SK-N-SH (cell line): ENCODE data around the gene PERM1.

ENCODE experiments used
- FOSL2 ChIP-seq: IDR thresholded peaks from 2 replicates; pipeline ENCODE4 v1.4.0; 2012; ENCODE audit warnings: low read depth, mild to moderate bottlenecking, moderate library complexity, borderline replicate concordance
- RXRA ChIP-seq: IDR thresholded peaks from 2 replicates; pipeline ENCODE4 v1.4.0; 2012; ENCODE audit warnings: low read depth, mild to moderate bottlenecking, borderline replicate concordance
- TF ChIP-seq, protein P1 (sequence below): fragments of 200-600 bp; sonication (generic); IDR thresholded peaks from 2 replicates; pipeline ENCODE4 v1.6.1; 2017; ENCODE audit warnings: antibody characterized with exemption, mild to moderate bottlenecking, moderate library complexity
- TF ChIP-seq, protein P2 (sequence below): fragments of 150-350 bp; IDR thresholded peaks from 2 replicates; pipeline ENCODE4 v1.6.1; 2017; ENCODE audit warnings: antibody characterized with exemption, low read length, low read depth, borderline replicate concordance

DNA sequence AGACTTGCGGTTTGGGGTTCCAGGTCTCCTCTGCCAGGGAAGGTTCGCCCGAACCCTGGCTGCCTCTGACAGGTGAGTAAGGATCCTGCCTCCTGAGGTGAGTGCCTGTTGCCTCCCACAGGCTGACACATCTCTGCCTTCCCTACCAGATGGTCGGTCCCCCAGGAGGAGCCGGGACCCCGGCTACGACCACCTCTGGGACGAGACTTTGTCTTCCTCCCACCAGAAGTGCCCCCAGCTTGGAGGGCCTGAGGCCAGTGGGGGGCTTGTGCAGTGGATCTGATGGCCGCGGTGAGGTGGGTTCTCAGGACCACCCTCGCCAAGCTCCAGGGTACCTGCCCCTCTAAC is 7.6 kb downstream of the PERM1 start:
- TF ChIP-seq, protein P1, sequence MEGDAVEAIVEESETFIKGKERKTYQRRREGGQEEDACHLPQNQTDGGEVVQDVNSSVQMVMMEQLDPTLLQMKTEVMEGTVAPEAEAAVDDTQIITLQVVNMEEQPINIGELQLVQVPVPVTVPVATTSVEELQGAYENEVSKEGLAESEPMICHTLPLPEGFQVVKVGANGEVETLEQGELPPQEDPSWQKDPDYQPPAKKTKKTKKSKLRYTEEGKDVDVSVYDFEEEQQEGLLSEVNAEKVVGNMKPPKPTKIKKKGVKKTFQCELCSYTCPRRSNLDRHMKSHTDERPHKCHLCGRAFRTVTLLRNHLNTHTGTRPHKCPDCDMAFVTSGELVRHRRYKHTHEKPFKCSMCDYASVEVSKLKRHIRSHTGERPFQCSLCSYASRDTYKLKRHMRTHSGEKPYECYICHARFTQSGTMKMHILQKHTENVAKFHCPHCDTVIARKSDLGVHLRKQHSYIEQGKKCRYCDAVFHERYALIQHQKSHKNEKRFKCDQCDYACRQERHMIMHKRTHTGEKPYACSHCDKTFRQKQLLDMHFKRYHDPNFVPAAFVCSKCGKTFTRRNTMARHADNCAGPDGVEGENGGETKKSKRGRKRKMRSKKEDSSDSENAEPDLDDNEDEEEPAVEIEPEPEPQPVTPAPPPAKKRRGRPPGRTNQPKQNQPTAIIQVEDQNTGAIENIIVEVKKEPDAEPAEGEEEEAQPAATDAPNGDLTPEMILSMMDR, result no peak
- TF ChIP-seq FOSL2 (no peak), RXRA (no peak)
- TF ChIP-seq, protein P2, sequence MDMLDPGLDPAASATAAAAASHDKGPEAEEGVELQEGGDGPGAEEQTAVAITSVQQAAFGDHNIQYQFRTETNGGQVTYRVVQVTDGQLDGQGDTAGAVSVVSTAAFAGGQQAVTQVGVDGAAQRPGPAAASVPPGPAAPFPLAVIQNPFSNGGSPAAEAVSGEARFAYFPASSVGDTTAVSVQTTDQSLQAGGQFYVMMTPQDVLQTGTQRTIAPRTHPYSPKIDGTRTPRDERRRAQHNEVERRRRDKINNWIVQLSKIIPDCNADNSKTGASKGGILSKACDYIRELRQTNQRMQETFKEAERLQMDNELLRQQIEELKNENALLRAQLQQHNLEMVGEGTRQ, result no peak
